Caco-2 (cell line): ENCODE results near the gene COG7. TPM values are rescaled to one million over a fixed set of nuclear protein-coding genes. Genes with fewer than 3 reads are reported as not detected.
"Not testable (repeated sequence)": the region's sequence is repeated elsewhere in the genome, so short reads cannot be mapped to it uniquely, and the experiment has no call there.

ENCODE experiments used
- BruUV-seq: library from RNA; stranded (reverse); fragments of 400-500 nt; replicated peaks from 2 replicates; lab custom pipeline; 2021; lab: Mats Ljungman, UMichigan
- CTCF ChIA-PET: fragments of 300-600 bp; sonication (Branson Sonifier 250); formaldehyde crosslinking; loops from one replicate; lab custom pipeline; 2022; ENCODE audit warnings: antibody characterized with exemption; lab: Charles Lee
- POLR2A ChIA-PET: fragments of 300-600 bp; sonication (Branson Sonifier 250); formaldehyde crosslinking; loops from one replicate; lab custom pipeline; 2022; ENCODE audit warnings: antibody characterized with exemption; lab: Charles Lee
- DNase-seq, 2 experiments: peaks; one replicate each; pipeline versions ENCODE4 v3.0.0 to v3.0.0-alpha.2; 2020 to 2022
- H3K27me3 ChIP-seq: replicated peaks from 2 replicates; pipeline ENCODE4 v1.6.0; 2011; ENCODE audit warnings: low read length; ENCODE audit not compliant: control insufficient read depth, insufficient read depth
- H3K36me3 ChIP-seq: 2 replicates; pipeline ENCODE4 v1.5.1; 2011; ENCODE audit warnings: low read length; ENCODE audit not compliant: control insufficient read depth, insufficient read depth
- H3K4me1 ChIP-seq: fragments of 250-450 bp; sonication (Bioruptor Pico); 2 replicates; pipeline ENCODE4 v1.5.1; 2020; ENCODE audit warnings: mild to moderate bottlenecking
- H3K4me3 ChIP-seq: 2 replicates; pipeline ENCODE4 v1.5.1; 2011; ENCODE audit warnings: low read depth, mild to moderate bottlenecking, control low read depth, low read length
- H3K9me3 ChIP-seq: fragments of 250-450 bp; sonication (Bioruptor Pico); 2 replicates; pipeline ENCODE4 v1.5.1; 2020; ENCODE audit warnings: mild to moderate bottlenecking, moderate library complexity
- H3K27ac Mint-ChIP-seq: one replicate; pipeline ENCODE4 v1.8.0; 2022; ENCODE audit warnings: mixed read lengths; ENCODE audit not compliant: unreplicated experiment
- H3K27me3 Mint-ChIP-seq: one replicate; pipeline ENCODE4 v1.8.0; 2022; ENCODE audit warnings: mixed read lengths; ENCODE audit not compliant: insufficient read depth, unreplicated experiment
- H3K36me3 Mint-ChIP-seq: one replicate; pipeline ENCODE4 v1.8.0; 2022; ENCODE audit warnings: mild to moderate bottlenecking, mixed read lengths; ENCODE audit not compliant: insufficient read depth, unreplicated experiment
- H3K4me1 Mint-ChIP-seq: one replicate; pipeline ENCODE4 v1.8.0; 2022; ENCODE audit warnings: low read depth, mixed read lengths; ENCODE audit not compliant: unreplicated experiment
- H3K4me3 Mint-ChIP-seq: one replicate; pipeline ENCODE4 v1.8.0; 2022; ENCODE audit warnings: mild to moderate bottlenecking, moderate library complexity, mixed read lengths; ENCODE audit not compliant: unreplicated experiment
- H3K9me3 Mint-ChIP-seq: one replicate; pipeline ENCODE4 v1.8.0; 2022; ENCODE audit warnings: mixed read lengths; ENCODE audit not compliant: unreplicated experiment
- intact Hi-C: fragments of 100-400 bp; cut with micrococcal nuclease; formaldehyde crosslinking; loops from one replicate; pipeline ENCODE4 v1.10.0; 2022; ENCODE audit not compliant: unreplicated experiment
- total RNA-seq: library from RNA; stranded (reverse); gene quantifications from 2 replicates; pipeline ENCODE4 v1.2.3, GENCODE V29; 2022
- TF ChIP-seq, protein P1 (sequence below), 2 experiments: fragments of 200-600 bp in 1 of 2; IDR thresholded peaks; 1 replicate in 1 of 2; 2 replicates in 1 of 2; pipeline versions ENCODE4 v1.5.1 to v1.8.0; 2011 to 2022; ENCODE audit warnings: antibody characterized with exemption in 1 of 2, control low read depth in 1 of 2, inconsistent platforms in 1 of 2, low read depth in 1 of 2, low read length in 1 of 2, mild to moderate bottlenecking in 1 of 2, moderate library complexity in 1 of 2; ENCODE audit not compliant: insufficient read depth in 1 of 2, severe bottlenecking in 1 of 2, unreplicated experiment in 1 of 2

COG7 gene
- total RNA-seq, 1 experiment from 2014 or later: 12.4 TPM

DNA sequence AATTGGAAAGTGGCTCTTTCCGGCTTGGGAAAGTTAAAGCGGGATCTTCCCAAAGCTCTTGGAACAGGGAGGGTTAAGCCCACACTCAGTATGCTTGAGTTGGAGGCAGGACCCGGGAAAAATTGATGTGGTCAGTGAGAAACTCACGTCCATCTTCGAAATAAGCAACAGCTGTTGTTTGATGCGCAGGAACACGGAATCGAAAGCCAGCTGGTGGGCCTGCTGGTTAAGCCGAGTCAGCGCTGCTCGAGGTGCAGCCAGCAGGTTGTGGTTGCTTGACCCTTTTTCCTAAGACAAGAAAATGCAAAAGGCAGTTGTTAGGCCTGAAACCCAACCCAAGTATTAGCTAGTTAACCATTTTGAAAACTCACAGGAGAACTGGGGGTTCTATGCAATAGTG, 49.4 kb downstream of the COG7 start:
- Mint-ChIP-seq H3K27me3 (no peaks in the 10 kb centered on the region), H3K36me3 (peaks cover 5% of the 10 kb centered on the region), H3K4me3 (no peak overlapping the region), H3K9me3 (no peaks in the 10 kb centered on the region), H3K4me1 (no peaks in the 10 kb centered on the region), H3K27ac (no peak overlapping the region)
- BruUV-seq: no TSS peak
- H3K36me3 ChIP-seq: no peaks in the 10 kb centered on the region
- ChIA-PET POLR2A (no interaction called here), CTCF (interaction anchor here (0.7 kb wide), 1 partner anchor 664 kb away, joined by 3 read pairs; no protein-coding TSS in a partner anchor)
- no peak for DNase-seq
- no peaks in the 10 kb centered on the region for H3K27me3 ChIP-seq
- no peaks in the 10 kb centered on the region for H3K4me1 ChIP-seq
- TF ChIP-seq, protein P1, sequence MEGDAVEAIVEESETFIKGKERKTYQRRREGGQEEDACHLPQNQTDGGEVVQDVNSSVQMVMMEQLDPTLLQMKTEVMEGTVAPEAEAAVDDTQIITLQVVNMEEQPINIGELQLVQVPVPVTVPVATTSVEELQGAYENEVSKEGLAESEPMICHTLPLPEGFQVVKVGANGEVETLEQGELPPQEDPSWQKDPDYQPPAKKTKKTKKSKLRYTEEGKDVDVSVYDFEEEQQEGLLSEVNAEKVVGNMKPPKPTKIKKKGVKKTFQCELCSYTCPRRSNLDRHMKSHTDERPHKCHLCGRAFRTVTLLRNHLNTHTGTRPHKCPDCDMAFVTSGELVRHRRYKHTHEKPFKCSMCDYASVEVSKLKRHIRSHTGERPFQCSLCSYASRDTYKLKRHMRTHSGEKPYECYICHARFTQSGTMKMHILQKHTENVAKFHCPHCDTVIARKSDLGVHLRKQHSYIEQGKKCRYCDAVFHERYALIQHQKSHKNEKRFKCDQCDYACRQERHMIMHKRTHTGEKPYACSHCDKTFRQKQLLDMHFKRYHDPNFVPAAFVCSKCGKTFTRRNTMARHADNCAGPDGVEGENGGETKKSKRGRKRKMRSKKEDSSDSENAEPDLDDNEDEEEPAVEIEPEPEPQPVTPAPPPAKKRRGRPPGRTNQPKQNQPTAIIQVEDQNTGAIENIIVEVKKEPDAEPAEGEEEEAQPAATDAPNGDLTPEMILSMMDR (IDR thresholded peaks at IDR 0.05; ENCODE audit: insufficient read depth in 1 of 2, low read depth in 1 of 2, low read length in 1 of 2, severe bottlenecking in 1 of 2, unreplicated experiment in 1 of 2): no peak
- no peak overlapping the region for H3K4me3 ChIP-seq
- H3K9me3 ChIP-seq: no peaks in the 10 kb centered on the region
- intact Hi-C loops: no loop called here

DNA sequence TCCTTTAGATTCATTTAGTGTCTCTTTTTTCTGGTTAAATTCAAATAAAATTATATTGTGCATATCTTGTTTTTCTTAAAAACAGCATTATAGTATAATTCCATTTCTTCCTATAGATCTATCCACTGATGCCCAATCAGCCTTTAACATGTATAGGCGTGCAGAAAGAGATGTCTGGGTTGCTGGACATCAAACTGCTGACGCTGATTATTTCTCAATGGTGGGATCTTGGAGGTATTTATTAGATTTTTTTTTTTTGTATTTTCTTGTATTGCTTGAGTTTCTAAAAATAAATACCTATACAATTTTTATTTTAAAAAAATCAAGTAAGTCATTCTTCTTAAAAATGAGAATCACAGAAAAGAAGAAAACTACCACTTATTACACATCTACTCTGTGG, 50.9 kb downstream of the COG7 start:
- no peaks in the 10 kb centered on the region for H3K27me3 Mint-ChIP-seq
- H3K4me1 ChIP-seq: no peaks in the 10 kb centered on the region

DNA sequence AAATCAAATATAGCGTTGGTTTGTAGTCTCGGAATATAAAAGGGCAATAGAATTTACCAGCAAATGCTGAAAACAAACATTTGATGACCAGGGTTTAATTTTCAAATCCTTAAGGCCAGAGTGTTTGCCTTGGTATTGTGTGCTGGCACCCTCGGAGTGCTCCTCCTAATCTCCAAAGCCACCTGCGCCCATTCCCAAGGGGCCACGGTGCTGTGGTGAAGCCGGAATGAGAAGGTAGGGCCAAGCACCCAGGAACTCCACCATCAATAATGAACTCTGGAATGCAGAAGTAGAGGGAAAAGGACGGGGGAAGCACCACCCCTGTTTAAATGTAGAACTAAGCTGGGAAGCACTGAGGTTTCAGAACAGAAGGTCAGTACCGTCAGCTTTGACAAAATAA, 51.9 kb downstream of the COG7 start:
- Mint-ChIP-seq H3K27ac (no peak overlapping the region), H3K9me3 (no peaks in the 10 kb centered on the region), H3K36me3 (peaks cover 10% of the 10 kb centered on the region), H3K4me1 (no peaks in the 10 kb centered on the region), H3K27me3 (no peaks in the 10 kb centered on the region), H3K4me3 (no peak overlapping the region)
- no peaks in the 10 kb centered on the region for H3K4me1 ChIP-seq
- no peak for DNase-seq
- no peaks in the 10 kb centered on the region for H3K36me3 ChIP-seq
- BruUV-seq: no TSS peak
- TF ChIP-seq, protein P1 (IDR thresholded peaks at IDR 0.05; ENCODE audit: insufficient read depth in 1 of 2, low read depth in 1 of 2, low read length in 1 of 2, severe bottlenecking in 1 of 2, unreplicated experiment in 1 of 2): no peak
- POLR2A ChIA-PET: no interaction called here
- no peak overlapping the region for H3K4me3 ChIP-seq
- no peaks in the 10 kb centered on the region for H3K27me3 ChIP-seq
- CTCF ChIA-PET: no interaction called here
- intact Hi-C loops: no loop called here
- no peaks in the 10 kb centered on the region for H3K9me3 ChIP-seq

More for the DNA sequence above, 50.9 kb downstream of the COG7 start:
- no peak for DNase-seq
- H3K27me3 ChIP-seq: no peaks in the 10 kb centered on the region
- ChIA-PET CTCF (no interaction called here), POLR2A (no interaction called here)
- Mint-ChIP-seq H3K27ac (no peak overlapping the region), H3K4me1 (no peaks in the 10 kb centered on the region), H3K36me3 (peaks cover 10% of the 10 kb centered on the region), H3K9me3 (no peaks in the 10 kb centered on the region), H3K4me3 (no peak overlapping the region)
- H3K9me3 ChIP-seq: no peaks in the 10 kb centered on the region
- no TSS peak for BruUV-seq
- TF ChIP-seq, protein P1 (IDR thresholded peaks at IDR 0.05; ENCODE audit: insufficient read depth in 1 of 2, low read depth in 1 of 2, low read length in 1 of 2, severe bottlenecking in 1 of 2, unreplicated experiment in 1 of 2): no peak
- H3K4me3 ChIP-seq: no peak overlapping the region
- no peaks in the 10 kb centered on the region for H3K36me3 ChIP-seq
- intact Hi-C loops: no loop called here

DNA sequence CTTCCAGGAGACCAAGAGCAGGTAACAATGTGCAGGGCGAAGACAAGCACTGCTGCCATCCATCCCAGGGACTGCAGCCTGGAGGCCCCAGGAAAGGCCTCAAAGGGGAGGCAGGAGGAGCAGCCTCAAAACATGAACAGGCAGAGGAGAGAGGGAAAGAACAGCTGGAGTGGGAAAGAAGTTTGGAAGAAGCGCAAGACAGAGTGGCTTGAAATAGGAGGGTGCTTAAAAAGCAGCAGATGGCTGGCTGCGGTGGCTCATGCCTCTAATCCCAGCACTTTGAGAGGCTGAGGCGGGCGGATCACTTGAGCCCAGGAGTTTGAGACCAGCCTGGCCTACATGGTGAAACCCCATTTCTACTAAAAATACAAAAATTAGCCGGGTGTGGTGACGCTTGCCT, 52.5 kb downstream of the COG7 start:
- POLR2A ChIA-PET, H3K9me3 Mint-ChIP-seq: not testable (repeated sequence)

More for the DNA sequence above, 52.5 kb downstream of the COG7 start:
- H3K4me1 ChIP-seq, H3K4me3 ChIP-seq, H3K27me3 ChIP-seq, intact Hi-C loops, H3K36me3 ChIP-seq, H3K4me3 Mint-ChIP-seq, CTCF ChIA-PET, H3K27me3 Mint-ChIP-seq, H3K27ac Mint-ChIP-seq, H3K4me1 Mint-ChIP-seq, H3K9me3 ChIP-seq, BruUV-seq, DNase-seq: not testable (repeated sequence)
- H3K36me3 Mint-ChIP-seq: peaks cover 10% of the 10 kb centered on the region
